Omental fat pad (tissue), 4 donors: ENCODE measurements around the gene SP5. TPM values are rescaled to one million over a fixed set of nuclear protein-coding genes. Genes with fewer than 3 reads are reported as not detected.
"Not testable (repeated sequence)": the region's sequence is repeated elsewhere in the genome, so short reads cannot be mapped to it uniquely, and the experiment has no call there.

Experiments used
- ATAC-seq: fragments of 150-250 bp; one replicate; pipeline ENCODE4 v1.9.1; 2016; ENCODE audit warnings: mild to moderate bottlenecking, moderate library complexity; ENCODE audit not compliant: low FRiP score
- DNase-seq: peaks from one replicate; pipeline ENCODE4 v3.0.0-alpha.2; 2019; ENCODE audit warnings: low spot score
- CTCF ChIP-seq, 3 donors: fragments of 450-650 bp; IDR thresholded peaks; one replicate each; pipeline ENCODE4 v1.5.1; 2016 to 2017; ENCODE audit warnings: antibody characterized with exemption in 3 of 3, mild to moderate bottlenecking in 3 of 3, moderate library complexity in 2 of 3
- total RNA-seq, 4 donors: library from RNA; depleted of rRNA; stranded (reverse); fragments of >200 nt; gene quantifications; one replicate each; pipeline ENCODE4 v1.1.0, GENCODE V29; 2016

The SP5 gene
- total RNA-seq, 4 donors from 2014 or later = 0.65 to 22.1 TPM; not detected in 2

- TF ChIP-seq CTCF (IDR thresholded peaks at IDR 0.05) = no peak
- DNase-seq (no peak), ATAC-seq (no peak)
These were observed 7.2 kb downstream of the SP5 start for GRCh38 chr2:170722301-170722700.

GRCh38 chr2:170723446-170723958, 8.4 kb downstream of the SP5 start:
- ATAC-seq = no peak
- TF ChIP-seq CTCF (IDR thresholded peaks at IDR 0.05) = no peak
- no peak for DNase-seq

GRCh38 chr2:170733798-170734600, 18.9 kb downstream of the SP5 start:
- no peak for DNase-seq
- ATAC-seq = no peak

GRCh38 chr2:170734601-170735000, 19.5 kb downstream of the SP5 start:
- not testable (repeated sequence) for DNase-seq, ATAC-seq

More at GRCh38 chr2:170733798-170734600, 18.9 kb downstream of the SP5 start:
- no peak for TF ChIP-seq CTCF (IDR thresholded peaks at IDR 0.05)

GRCh38 chr2:170736628-170737027, 21.5 kb downstream of the SP5 start:
- DNase-seq (no peak), ATAC-seq (no peak)
- TF ChIP-seq CTCF (IDR thresholded peaks at IDR 0.05) = no peak

GRCh38 chr2:170737406-170737805, 22.3 kb downstream of the SP5 start:
- ATAC-seq = no peak
- DNase-seq = no peak
- no peak for TF ChIP-seq CTCF (IDR thresholded peaks at IDR 0.05)

- TF ChIP-seq CTCF (IDR thresholded peaks at IDR 0.05) = no peak
- ATAC-seq (no peak), DNase-seq (no peak)
These were observed 22.7 kb downstream of the SP5 start for GRCh38 chr2:170737821-170738220.
